ENCODE results near the gene GINS1. TPM values are rescaled to one million over a fixed set of nuclear protein-coding genes. Genes with fewer than 3 reads are reported as not detected.

Gene GINS1
- total and polyA plus RNA-seq, 2 of the 8 experiments (the other 6 are each of a cell fraction or from before 2014, with no cell fraction given), result 44.7 to 68.4 TPM

GRCh38 chr20:25486377-25486776 lies 78.9 kb downstream of the GINS1 start:
- H3K36me3 ChIP-seq (ENCODE audit: control insufficient read depth in 2 of 4, insufficient read depth in 4 of 4, low read length in 3 of 4), result peaks cover 2 to 15% (median 7%) of the 10 kb centered on the region in 4 experiments; a peak in 4 of 8 replicates
- no peak overlapping the region for H4K91ac ChIP-seq (replicated peaks; ENCODE audit: insufficient read length, low read length)
- H3K23ac ChIP-seq (ENCODE audit: insufficient read length), result no peak overlapping the region
- 77% methylated on average over 9 of the region's 9 CpGs; no CpG with 5 or more reads in 1 of the 2 experiments for WGBS, 2 experiments (ENCODE audit: extremely low coverage in 1 of 2, insufficient coverage in 1 of 2, insufficient read length in 1 of 2, insufficient replicate concordance in 2 of 2, low coverage in 1 of 2, low lambda C conversion rate in 2 of 2, missing lambda C conversion rate in 1 of 2)
- FAIRE-seq, result no peak
- no peak overlapping the region for H3K4ac ChIP-seq (replicated peaks; ENCODE audit: insufficient read length, low read depth, low read length)
- H2BK20ac ChIP-seq (ENCODE audit: low read length), result no peak overlapping the region
- no peak overlapping the region for H2BK15ac ChIP-seq (ENCODE audit: low read length)
- no peaks in the 10 kb centered on the region for H3K23me2 ChIP-seq (ENCODE audit: low read depth, low read length)
- H3K56ac ChIP-seq (replicated peaks; ENCODE audit: insufficient read length, low read depth, low read length), result no peak overlapping the region
- ChIA-PET POLR2A (ENCODE audit: partially characterized antibody) (interaction anchor here (1.0 to 1.1 kb wide), 2 partner anchors 10 to 36 kb away, joined by 3 to 4 read pairs; no protein-coding TSS in a partner anchor), CTCF (ENCODE audit: partially characterized antibody) (interaction anchor here (0.8 to 1.3 kb wide), 3 partner anchors 18 to 45 kb away, joined by 3 read pairs; no protein-coding TSS in a partner anchor)
- H2AFZ ChIP-seq (ENCODE audit: low read length), result no peak overlapping the region
- H2BK12ac ChIP-seq (ENCODE audit: low read depth, low read length), result no peak overlapping the region
- H4K20me1 ChIP-seq (replicated peaks in 1 of 2; ENCODE audit: control insufficient read depth in 1 of 2, insufficient read depth in 2 of 2, low read length in 2 of 2), result peaks cover 0 to 2% of the 10 kb centered on the region in 2 experiments
- no peak overlapping the region for H3K14ac ChIP-seq (ENCODE audit: insufficient read length)
- H2BK5ac ChIP-seq (ENCODE audit: low read depth, low read length), result no peak overlapping the region
- no peaks in the 10 kb centered on the region for H3K79me1 ChIP-seq (ENCODE audit: low read depth, low read length)
- H3K4me1 ChIP-seq (replicated peaks in 1 of 4; ENCODE audit: control insufficient read depth in 3 of 4, insufficient read depth in 4 of 4, low read length in 3 of 4), result peaks cover 0 to 19% (median 11%) of the 10 kb centered on the region in 4 experiments; a peak in 6 of 7 replicates
- H3K9me3 ChIP-seq (ENCODE audit: insufficient read depth in 2 of 2, low read depth in 1 of 2, low read length in 1 of 2), result no peaks in the 10 kb centered on the region
- no peak overlapping the region for H2AK5ac ChIP-seq (ENCODE audit: low read depth, low read length)
- H2BK120ac ChIP-seq (replicated peaks; ENCODE audit: low read depth, low read length), result no peak overlapping the region
- no peak overlapping the region for H3K9ac ChIP-seq (replicated peaks in 1 of 4; ENCODE audit: extremely low read depth in 1 of 4, low read depth in 3 of 4, low read length in 3 of 4)
- no peak overlapping the region for H4K5ac ChIP-seq (ENCODE audit: insufficient read length, low read depth, low read length)
- H3K18ac ChIP-seq (ENCODE audit: extremely low read depth, low read length), result no peak overlapping the region
- no peak overlapping the region for H3K4me3 ChIP-seq (ENCODE audit: extremely low read depth in 1 of 4, insufficient read depth in 2 of 4, low read depth in 3 of 4, low read length in 4 of 4)
- no peak overlapping the region for H3K27ac ChIP-seq (ENCODE audit: low read depth, low read length)
- no peaks in the 10 kb centered on the region for H3K79me2 ChIP-seq (ENCODE audit: control insufficient read depth in 1 of 2, insufficient read depth in 2 of 2, low read length in 2 of 2)
- H4K8ac ChIP-seq (ENCODE audit: extremely low read depth, insufficient read depth, low read length), result no peak overlapping the region
- no peak for DNase-seq (ENCODE audit: low read depth in 1 of 2, low spot score in 2 of 2)
- no peaks in the 10 kb centered on the region for H3K27me3 ChIP-seq (replicated peaks in 1 of 4; ENCODE audit: control insufficient read depth in 3 of 4, extremely low read depth in 1 of 4, insufficient read depth in 3 of 4, low read length in 3 of 4)
- TF ChIP-seq TBP (IDR thresholded peaks at IDR 0.05; ENCODE audit: low read depth, low read length) (no peak), RBBP5 (IDR thresholded peaks at IDR 0.05; ENCODE audit: borderline replicate concordance, low read depth, low read length) (no peak), HDAC2 (IDR thresholded peaks at IDR 0.05; ENCODE audit: borderline replicate concordance in 1 of 2, low read depth in 2 of 2, low read length in 2 of 2) (no peak), MAX (IDR thresholded peaks at IDR 0.05) (no peak), EZH2 (IDR thresholded peaks at IDR 0.05; ENCODE audit: low read depth, low read length, severe bottlenecking) (no peak), TAF7 (optimal IDR thresholded peaks at IDR 0.05; ENCODE audit: borderline replicate concordance, low read depth, low read length) (no peak), SP1 (IDR thresholded peaks at IDR 0.05; ENCODE audit: low read depth, low read length) (no peak), POLR2A (IDR thresholded peaks at IDR 0.05; ENCODE audit: control extremely low read depth in 1 of 2, low read depth in 2 of 2, low read length in 2 of 2) (no peak), RFX5 (IDR thresholded peaks at IDR 0.05; ENCODE audit: borderline replicate concordance, low read depth, low read length) (no peak), POLR2AphosphoS5 (IDR thresholded peaks at IDR 0.05; ENCODE audit: low read depth, low read length) (no peak), BRCA1 (IDR thresholded peaks at IDR 0.05; ENCODE audit: low read depth, low read length) (no peak), SIX5 (IDR thresholded peaks at IDR 0.05; ENCODE audit: low read depth, low read length) (no peak), HDAC6 (IDR thresholded peaks at IDR 0.05; ENCODE audit: low read depth, low read length) (no peak)
- H3K4me2 ChIP-seq (ENCODE audit: insufficient read depth in 1 of 2, low read depth in 2 of 2, low read length in 2 of 2), result no peak overlapping the region

Data from H1 (cell line).